Fibroblast of mammary gland (primary cell): ENCODE data around the gene SH2D6.

Source experiments
- DNase-seq: peaks from one replicate; pipeline ENCODE4 v3.0.0-alpha.2; 2010; ENCODE audit warnings: low read depth
- H3K4me3 ChIP-seq: 2 replicates; pipeline ENCODE4 v1.5.1; 2011; ENCODE audit warnings: low read depth, mild to moderate bottlenecking, low read length, moderate library complexity; ENCODE audit not compliant: control insufficient read depth
- TF ChIP-seq, protein P1 (sequence below): conservative IDR thresholded peaks from 2 replicates; pipeline ENCODE4 v1.5.1; 2011; ENCODE audit warnings: low read depth, low read length, inconsistent platforms; ENCODE audit not compliant: control insufficient read depth, insufficient read depth

SH2D6 gene

DNA sequence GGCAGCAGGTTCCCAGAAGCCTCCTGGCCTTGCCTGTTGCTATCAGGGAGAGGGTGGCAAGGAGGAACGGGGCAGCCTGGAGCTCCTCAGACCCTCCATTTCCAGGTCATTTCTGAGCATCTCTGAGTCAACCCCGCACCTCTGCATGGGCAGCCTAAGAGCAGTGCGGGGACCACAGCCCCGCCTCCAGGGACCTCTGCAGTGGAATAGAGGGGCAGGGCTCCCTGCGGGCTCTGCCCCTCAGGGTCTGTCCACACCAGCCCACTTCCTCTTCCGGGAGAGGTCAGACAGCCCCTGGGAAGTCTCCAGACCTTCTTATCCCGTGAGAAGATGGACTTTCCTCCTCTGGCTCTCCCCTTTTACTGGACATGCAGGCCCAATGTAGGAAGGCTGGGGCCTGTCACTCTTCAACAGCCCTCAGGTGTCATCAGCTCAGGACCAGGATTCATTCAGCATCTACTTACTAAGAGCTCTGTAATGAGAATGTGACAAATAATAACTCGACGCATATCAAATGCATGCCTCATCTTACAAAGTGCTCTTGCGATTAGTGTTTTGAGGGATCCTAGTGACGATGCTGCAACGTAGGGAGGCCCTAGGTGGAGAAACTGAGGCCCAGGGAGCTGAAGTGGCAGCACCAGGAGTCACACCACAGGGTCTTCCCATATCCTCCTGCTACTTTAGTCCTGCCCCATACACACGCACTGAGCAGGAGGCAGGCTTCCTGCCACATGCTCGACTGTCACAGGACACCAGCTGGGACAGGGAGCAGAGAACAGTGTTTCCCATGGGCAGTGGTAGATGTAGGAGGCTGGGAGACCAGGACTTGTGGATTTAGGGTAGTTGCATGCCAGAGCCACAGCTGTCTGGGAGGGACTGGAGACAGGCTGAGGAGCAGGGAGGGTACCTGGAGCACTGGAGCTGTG lies 28.0 kb downstream of the SH2D6 start:
- no peak for DNase-seq
- TF ChIP-seq, protein P1, sequence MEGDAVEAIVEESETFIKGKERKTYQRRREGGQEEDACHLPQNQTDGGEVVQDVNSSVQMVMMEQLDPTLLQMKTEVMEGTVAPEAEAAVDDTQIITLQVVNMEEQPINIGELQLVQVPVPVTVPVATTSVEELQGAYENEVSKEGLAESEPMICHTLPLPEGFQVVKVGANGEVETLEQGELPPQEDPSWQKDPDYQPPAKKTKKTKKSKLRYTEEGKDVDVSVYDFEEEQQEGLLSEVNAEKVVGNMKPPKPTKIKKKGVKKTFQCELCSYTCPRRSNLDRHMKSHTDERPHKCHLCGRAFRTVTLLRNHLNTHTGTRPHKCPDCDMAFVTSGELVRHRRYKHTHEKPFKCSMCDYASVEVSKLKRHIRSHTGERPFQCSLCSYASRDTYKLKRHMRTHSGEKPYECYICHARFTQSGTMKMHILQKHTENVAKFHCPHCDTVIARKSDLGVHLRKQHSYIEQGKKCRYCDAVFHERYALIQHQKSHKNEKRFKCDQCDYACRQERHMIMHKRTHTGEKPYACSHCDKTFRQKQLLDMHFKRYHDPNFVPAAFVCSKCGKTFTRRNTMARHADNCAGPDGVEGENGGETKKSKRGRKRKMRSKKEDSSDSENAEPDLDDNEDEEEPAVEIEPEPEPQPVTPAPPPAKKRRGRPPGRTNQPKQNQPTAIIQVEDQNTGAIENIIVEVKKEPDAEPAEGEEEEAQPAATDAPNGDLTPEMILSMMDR = no peak
- H3K4me3 ChIP-seq = no peak overlapping the region

DNA sequence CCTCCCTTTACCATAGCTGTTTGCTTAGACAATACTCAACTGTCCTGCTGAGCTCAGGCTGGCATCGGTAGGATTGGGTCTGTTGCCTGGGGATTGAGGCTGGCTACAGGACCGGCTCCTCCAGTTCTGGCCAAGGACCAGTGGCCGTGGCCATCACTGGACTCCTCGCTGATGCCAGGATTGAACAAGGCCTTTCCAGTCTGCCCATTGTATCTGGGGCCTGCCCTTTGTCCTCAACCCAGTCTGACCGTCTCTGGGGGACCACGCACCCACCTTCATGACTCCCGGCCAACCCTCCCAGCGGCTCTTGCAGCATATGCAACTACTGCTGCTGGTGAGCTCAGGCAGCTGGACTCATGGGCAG lies 28.7 kb downstream of the SH2D6 start:
- TF ChIP-seq, protein P1 = no peak
- no peak for DNase-seq
- H3K4me3 ChIP-seq = no peak overlapping the region

DNA sequence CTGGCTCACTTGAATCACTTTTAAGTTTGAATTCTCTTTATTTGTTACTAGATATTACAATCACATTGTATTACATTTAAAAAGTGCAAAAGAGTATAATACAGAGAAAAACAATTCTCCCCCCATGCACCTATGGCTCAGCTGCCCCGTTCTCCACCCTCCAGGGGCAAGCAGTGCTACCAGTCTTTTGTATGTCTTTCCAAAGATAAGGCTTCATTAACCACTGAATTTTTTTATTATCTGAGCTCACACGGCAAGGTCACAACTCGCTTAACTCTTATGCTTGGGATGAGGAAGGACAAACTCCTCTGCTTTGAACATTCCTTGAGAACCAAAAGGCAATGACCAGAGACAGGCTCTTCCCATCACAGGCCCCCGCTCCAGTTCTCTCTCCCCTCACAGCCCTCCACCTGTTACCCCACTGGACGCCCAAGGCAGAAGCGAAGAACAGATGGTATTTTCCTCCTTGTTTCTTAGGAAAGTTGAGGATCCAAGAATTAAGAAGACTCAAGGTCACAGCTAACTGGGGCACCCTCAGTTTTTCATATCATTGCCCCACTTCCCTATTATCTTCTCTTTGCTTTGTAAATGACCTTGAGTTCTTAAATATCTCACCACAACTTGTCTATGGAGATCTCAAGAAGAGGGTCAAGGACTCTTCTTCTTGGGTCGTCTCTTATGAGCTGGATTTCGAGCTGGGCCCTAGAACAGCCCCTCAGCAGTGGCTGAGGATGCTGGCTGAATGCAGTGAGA lies 30.1 kb downstream of the SH2D6 start:
- DNase-seq = no peak
- TF ChIP-seq, protein P1 = no peak
- no peak overlapping the region for H3K4me3 ChIP-seq

DNA sequence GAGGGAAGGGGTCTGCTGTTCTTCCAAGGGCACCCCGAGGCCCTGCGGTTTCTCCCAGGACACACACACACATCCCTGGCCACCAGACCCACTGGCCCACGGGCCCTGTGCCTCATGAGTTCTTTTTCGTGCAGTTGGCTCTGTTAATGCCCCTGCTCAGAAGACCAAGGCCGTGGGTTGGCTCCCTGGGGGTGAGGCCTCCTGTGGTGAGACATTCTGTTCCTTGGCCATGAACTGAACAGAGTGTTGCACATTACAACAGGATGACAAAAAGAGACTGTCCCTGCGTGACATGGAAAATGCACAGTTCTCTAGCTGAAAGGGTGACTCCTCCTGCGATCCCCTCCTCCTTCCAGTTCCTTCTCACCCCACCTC lies 30.7 kb downstream of the SH2D6 start:
- no peak for DNase-seq
- TF ChIP-seq, protein P1 = no peak

DNA sequence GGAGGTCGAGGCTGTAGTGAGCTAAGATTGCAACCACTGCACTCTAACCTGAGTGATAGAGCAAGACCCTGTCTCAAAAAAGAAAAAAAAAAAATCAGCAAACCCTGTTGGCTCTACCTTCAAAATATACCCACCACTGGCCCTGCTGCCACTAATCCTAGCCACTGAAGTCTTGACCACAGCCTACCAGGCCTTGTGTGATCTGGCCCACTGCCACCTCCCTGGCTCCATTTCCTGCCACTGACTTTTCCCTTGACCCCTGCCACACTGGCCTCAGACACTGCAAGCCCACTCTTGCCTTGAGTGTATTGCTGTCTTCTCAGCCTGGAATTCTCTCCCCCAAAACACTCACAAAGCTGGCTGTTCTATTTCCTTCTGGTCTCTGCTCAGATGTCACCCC lies 33.7 kb downstream of the SH2D6 start:
- DNase-seq = no peak
- no peak overlapping the region for H3K4me3 ChIP-seq
- TF ChIP-seq, protein P1 = no peak

More for the DNA sequence above, 30.7 kb downstream of the SH2D6 start:
- H3K4me3 ChIP-seq = no peak overlapping the region

DNA sequence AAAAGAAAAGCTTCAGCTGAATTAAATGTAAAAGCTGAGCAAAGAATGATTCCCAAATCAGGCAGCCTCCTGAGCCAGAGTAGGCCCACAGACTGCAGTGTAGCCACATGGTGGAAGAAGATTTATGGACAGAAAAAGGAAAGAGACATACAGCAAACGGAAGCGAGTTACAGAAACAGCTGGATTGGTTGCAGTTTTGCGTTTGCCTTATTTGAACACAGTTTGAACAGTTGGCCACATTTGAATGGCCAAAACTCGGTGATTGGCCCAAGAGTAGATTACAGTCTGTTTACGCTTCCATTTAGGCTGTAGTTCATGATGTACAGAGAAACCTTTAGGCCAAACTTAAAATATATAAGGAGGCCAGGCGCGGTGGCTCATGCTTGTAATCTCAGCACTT lies 35.1 kb downstream of the SH2D6 start:
- H3K4me3 ChIP-seq = no peak overlapping the region
- no peak for DNase-seq
- TF ChIP-seq, protein P1 = no peak
